Activated naive CD8-positive, alpha-beta T cell treated with anti-CD3 and anti-CD28 coated beads, Interleukin-2, amount 50 U/mL, for 16 hours (primary cell): ENCODE measurements around the gene OPN4.
A peak's percentile ranks its signal among the peaks of the same experiment; 100 is the strongest.

Experiments
- DNase-seq: peaks from one replicate; pipeline ENCODE4 v3.0.0-alpha.2; 2020; ENCODE audit warnings: low read depth, low spot score

Gene OPN4

DNA sequence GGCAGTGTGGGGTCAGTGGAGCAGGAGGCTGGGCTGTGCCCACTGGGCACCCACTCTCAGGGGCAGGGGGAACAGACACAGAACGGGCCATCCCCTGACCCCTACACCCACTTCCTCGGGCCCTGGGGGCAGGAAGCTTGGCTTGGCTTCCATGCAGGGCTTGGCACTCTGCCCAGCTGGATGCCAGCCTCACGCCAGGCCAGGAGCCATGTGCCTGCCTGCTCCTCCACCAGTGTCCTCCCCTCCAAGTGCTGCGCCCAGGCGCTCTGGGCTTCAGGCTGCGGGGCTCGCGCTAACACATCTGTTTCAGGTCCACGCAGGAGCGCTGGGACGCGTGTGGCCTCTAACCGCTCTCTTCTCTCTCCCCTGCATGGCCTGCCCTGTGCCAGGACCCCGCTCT lies 26.7 kb downstream of the OPN4 start:
- no peak for DNase-seq

DNA sequence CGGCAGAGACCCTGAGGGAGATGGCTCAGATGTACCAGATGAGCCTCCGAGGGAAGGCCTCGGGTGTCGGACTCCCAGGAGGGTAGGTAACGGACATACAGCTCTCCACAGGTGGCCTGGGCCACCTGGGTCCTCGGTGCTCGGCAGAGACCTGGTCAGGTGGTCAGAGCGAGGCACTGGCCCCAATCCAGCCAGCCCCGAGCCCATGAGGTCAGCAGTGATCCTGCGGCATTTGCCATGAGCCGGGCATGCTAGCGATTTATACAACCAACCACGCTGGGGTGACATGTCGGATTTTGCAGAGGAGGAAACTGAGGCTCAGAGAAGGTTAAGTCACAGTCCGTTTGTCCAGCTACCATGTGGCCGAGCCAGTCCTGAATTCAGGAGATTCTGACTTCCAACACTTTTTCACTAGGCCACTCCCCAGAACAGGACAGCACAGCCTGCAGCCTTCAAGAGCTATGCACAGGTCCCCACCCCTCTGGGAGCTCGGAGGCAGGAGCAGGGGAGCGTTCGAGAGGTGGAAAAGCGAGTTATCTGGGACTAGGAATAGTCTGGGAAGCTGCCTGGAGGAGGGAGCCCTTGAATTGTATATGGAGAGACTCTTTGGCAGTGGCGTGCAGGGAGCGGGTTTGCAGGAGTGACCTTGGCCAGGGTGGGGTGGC lies 27.5 kb downstream of the OPN4 start:
- DNase-seq, result no peak

DNA sequence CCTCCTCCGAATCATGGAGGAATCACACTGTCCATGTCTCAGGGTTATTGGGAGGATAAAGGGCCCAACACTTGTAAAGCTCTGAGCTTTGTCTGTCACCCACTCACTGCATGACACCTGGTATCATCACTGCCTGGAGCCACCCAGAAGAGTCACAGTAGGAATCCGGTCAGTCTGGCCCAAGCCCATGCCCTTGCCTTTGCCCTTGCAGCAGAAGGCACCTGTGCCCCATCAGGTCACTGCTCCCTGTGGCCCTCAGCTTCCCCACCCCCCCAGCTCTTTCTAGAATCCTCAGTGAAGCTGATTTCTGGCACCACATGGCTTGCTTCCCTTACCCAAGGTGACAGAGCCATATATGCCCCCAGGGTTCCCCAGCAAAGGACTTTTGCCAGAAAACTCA lies 28.3 kb downstream of the OPN4 start:
- DNase-seq, result no peak

DNA sequence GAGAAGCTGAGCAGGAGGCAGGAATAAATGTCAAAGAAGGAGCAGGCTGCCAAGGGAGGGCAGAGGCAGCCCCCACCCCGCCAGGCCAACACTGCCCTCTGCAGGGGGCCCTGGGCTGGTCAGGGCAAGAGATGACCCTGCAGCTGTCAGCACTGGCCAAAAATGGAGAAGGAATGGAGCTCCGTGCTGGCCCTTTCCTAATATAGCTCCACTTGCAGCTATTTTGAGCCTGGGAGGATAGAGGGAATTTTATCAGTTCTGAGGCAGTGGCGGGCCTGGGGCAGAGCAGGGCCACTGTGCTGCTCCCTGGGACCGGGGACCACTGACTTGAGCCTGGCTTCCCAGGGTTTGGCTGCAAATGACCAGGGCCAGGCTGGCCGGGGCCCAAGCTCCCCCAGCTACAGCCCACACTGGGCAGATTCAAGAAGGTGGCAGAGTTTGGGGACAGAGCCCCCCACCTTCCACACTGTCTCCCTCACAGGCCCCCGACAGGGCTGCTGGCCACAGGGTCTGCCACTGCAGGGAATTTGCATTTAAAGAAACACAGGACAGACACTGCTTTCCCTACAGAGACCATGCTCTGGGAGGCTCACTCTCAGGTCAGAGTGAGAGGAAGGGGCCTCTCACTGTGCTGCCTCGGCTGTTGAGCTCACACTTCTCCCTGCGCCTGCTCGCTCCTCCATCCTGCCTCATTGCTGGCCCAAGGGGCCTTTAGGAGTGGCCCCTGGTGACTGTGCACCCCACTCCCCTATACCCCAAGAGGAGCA lies 30.2 kb downstream of the OPN4 start:
- DNase-seq, result no peak

DNA sequence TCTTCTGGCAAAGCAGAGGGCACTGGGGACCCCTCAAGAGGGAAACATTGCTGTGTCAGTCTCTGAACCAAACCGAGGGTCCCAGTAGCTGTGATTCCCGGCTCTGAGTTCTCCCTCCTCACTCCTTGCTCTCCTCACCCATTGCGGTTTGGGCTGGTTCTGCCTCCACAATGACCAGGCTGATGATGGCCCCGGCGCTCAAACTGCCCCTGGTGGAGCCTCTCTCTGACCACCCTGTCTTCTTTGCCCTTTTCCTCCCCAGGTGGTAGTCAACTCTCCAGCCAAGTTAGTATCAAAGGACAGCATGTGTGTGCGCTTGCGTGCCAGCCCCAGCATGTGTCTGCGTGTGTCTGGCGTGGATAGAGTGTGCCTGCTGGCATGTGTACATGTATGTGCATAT lies 31.1 kb downstream of the OPN4 start:
- DNase-seq, result no peak

DNA sequence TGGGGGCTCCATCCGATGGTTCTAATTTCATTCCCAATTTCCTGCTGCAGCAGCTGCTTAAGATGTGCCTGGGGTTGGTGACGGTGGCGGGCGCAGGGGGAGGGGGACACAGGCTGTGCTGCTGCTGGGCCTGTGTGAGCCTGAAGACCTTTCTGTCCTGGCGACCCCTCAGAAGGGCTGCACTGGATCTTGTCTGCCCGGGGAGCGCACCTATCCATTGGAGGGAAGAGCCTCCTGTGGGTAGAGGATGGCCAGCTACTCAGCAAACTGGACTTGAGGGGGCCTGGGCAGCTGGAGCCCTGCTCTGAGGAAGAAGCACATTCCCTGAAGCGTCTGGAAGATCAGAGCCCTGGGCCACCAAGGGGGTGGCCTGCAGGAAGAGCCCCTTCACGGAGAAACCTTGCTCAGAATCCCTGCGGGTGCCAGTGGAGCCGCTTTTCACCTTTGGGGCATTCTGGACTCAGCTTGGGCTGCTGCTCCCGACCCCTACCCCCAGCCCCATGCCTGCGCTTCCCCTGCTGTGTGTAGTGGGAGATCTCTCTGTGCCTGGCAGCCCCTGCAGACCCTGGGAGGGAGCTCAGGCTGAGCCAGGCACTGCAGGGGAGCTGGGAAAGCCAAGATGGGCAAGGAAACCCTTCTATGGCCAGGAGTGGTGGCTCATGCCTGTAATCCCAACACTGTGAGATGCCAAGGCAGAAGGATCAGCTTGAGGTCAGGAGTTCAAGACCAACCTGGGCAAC lies 31.7 kb downstream of the OPN4 start:
- no peak for DNase-seq

DNA sequence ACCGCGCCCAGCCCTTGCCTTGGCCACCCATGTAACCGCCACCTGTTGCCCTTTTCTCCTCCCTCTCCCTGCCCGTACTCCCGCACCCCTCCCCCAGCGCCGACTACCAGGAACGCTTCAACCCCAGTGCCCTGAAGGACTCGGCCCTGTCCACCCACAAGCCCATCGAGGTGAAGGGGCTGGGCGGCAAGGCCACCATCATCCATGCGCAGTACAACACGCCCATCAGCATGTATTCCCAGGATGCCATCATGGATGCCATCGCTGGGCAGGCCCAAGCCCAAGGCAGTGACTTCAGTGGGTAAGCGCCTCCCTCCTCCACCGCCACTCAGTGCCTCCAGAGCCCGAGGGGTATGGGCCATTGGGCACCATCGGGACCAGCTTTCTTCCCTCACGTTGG lies 32.6 kb downstream of the OPN4 start:
- DNase-seq, result no peak

DNA sequence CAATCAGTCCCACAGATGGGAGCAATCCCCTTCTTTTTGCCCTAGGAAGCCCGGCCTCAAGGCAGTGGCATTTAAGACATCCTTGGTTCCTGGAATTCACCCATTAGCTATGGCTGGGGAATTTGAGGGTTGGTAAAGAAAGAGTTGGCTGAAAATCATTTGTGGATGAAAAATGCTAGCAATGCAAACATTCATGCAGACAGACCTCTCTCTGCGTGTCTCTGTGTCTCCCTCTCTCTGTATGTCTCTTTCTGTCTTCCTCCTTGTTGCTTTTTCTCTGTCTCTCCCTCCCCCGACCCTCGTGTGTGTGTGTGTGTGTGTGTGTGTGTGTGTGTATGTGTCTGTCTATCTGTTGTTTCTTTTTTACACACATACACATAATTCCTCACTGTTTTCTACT lies 33.4 kb downstream of the OPN4 start:
- DNase-seq, result no peak

DNA sequence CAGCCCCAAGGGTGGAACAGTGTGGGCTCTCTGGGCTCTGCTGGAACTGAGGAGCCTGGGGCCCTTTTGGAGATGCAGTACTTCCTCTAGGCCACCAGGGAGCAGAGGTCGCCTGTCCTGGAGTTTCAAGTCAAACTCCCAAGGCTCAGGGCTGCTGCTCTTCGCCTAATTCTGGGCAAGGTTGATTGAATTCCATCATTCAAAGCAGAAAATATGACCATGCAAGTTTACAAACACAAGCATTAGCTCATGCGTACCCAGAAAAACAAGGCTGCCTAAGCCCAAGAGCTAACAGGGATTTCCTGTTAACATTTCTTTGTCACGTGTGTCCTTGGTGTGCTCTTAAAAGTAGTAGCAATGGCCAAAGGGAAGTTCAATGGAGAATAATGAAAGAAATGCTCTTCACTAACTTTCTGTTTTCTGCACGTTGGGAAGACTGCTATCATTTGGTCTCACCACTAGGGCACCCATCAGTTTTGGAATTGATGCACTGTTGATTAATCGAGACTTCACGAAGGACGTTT lies 34.1 kb downstream of the OPN4 start:
- DNase-seq, result peak; percentile 21

DNA sequence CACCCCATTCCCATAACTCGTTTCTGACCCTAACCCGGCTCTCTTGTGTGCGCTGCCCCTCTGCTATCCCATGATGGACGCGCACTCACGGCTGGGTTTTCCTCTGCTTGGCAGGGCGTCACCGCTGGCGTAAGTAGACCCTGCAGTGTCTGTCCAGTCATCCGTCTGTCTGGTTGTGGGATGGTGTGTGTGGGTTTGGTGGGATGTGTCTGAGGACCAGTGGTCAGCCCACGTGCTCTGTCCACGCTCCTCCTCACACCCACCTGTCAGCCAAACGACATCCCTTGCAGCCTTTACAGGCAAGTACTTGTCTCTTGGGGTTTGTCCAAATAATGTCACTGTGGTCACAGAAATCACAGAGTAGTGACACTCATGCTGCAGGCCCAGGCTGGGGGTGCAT lies 34.8 kb downstream of the OPN4 start:
- no peak for DNase-seq

DNA sequence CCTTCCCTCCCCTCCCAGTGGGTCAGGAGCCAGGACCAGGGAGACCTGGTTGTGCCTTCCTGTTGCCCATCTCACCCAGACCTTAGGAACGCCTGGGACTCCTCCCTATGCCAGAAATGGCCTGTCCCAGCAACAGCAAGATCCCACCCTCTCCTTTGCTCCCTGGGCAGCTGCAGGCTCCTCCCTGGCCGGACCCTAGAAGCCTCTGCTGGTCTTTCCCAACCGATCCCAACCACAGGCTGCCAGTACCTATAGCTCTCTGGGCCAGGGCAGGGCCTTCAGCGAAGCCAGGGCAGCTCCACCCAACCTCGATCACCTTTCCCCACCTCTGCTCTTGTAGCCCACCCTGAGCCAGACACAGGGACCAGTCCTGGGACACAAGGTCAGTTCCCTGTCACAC lies 35.9 kb downstream of the OPN4 start:
- no peak for DNase-seq

DNA sequence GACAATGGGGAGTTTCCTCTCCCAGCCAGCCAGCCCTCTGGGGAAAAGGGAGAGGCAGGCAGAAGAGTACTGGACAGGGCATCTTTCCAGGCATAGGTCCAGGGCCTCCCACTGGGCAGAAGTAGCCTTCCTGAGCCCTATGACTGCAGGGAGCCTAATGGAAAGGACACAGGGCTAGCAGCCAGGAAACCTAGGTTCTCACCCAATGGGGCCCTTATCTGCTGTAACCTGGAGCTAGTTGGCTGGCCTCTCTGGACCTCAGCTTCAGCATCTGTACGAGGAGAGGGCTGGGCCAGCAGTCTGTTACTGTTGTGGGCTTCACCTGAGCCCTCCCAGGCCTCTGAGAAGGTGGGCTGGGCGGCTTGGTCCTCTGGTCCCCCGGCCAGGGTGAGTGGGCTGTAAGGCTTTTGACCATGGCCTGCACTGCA lies 36.3 kb downstream of the OPN4 start:
- no peak for DNase-seq

DNA sequence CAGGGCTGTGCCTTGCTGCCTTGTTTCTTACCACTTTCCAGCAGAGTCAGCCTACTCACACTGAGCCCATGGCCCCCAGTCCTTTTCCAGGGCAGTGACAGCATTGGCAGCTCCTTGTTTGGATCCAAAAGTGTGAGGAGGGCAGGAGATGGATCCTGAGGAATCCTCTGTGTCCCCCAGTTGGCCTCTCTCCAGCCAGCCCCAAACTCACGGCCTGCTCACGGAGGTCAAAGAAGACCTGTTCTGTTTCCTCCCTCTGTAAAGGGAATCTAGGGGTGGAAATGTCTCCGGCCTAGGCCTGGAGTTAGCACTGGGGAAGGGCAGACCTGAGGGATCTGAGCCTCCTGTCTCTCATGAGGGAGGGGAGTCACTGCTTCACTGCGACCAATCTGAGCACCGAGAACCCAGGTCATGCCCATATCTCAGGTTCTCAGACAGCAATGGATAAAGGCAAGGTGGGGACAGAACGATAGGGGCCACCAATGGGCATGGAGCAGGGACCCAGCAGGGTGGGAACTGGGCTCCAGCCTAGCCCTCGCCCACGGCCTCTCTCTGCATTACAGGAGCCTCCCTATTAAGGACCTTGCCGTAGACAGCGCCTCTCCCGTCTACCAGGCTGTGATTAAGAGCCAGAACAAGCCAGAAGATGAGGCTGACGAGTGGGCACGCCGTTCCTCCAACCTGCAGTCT lies 37.1 kb downstream of the OPN4 start:
- DNase-seq, result no peak

DNA sequence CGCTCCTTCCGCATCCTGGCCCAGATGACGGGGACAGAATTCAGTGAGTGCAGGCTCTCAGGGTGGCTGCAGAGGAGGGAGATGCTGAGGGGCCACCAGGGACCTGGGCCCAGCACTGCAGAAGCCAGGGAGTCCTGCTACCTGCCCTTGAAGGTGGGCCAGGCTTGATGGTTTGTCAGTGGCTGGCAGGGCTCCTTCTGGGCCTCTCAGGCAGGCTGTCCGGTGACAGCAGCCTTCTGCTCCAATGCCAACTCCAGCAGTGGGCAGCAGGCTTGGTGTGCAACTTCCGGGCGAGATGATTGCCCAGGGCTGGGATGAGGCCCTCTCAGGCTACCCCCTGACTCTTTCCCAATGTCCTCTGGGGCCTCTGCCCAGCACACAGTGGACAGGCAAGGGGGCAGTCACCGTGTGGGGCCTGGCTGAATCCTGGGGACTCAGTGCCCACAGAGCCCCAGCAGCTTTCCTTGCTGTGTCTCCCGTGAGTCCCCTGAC lies 37.7 kb downstream of the OPN4 start:
- no peak for DNase-seq

DNA sequence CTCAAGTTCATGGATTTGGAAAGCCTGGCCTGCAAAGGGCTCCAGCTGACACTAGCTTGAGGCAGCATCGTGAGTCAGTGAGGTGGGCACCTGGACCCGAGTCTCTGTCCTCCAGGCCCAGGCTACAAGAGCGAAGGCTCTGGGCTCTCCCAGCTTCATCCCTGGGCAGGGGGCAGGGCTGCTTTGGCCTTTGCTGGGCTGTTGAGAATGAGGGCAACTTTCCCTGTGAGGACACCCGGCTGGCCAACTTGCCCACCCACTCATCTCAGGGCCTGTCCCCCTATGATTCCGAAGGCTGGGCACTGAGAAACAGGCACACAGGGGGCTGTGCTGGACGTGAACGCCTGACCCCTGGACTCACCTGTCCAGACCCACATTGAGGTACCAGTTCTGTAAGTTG lies 38.3 kb downstream of the OPN4 start:
- no peak for DNase-seq

DNA sequence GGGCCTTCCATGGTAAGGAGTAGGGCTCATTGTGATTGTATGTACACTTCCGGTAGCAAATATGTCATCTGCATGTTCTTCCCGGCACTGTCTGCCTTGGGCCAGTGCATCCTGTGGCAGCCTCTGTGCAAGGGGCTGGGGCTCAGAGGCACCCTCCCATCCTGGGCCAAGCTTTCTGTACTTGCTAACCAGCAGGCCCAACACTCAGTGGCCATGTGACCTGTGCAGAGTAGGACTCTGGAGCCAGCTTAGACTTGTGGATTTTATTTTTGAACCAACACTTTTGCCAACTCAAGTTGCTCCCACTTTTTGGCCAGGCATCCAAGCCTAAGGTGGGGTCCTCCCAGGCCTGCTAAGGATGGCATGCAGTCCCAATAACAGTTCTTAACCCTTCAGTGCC lies 38.9 kb downstream of the OPN4 start:
- DNase-seq, result no peak

DNA sequence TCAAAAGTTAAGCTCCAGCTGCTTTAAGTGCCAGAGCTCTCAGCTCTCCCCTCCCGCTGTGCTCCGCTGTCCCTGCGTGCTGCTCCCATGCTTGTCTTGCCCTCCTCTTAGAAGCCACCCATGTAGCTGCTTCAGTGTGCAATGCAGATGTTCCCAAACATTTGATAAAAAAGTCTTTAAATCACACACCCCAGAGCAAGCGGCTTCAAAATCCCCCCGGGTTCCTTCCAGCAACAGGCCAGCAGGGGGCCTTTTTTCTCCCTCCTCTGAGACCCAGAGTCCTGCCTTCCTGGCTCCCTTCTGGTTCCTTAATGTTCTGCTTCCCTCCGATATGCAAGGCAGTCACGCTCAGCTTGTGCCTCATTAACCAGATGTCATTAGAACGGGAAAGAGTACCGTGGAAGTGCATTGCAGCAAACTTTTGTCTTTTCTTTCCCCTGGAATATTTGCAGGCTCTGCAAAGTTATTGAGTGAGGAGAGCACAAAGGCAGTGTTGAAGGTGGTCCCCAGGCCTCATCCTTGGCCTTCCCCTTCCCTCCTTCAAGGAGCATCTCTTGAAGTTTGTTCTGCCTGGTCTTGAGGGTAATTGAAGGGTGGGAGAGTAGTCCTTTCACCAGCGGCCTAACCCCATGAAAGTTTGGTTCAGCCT lies 39.5 kb downstream of the OPN4 start:
- DNase-seq, result no peak

DNA sequence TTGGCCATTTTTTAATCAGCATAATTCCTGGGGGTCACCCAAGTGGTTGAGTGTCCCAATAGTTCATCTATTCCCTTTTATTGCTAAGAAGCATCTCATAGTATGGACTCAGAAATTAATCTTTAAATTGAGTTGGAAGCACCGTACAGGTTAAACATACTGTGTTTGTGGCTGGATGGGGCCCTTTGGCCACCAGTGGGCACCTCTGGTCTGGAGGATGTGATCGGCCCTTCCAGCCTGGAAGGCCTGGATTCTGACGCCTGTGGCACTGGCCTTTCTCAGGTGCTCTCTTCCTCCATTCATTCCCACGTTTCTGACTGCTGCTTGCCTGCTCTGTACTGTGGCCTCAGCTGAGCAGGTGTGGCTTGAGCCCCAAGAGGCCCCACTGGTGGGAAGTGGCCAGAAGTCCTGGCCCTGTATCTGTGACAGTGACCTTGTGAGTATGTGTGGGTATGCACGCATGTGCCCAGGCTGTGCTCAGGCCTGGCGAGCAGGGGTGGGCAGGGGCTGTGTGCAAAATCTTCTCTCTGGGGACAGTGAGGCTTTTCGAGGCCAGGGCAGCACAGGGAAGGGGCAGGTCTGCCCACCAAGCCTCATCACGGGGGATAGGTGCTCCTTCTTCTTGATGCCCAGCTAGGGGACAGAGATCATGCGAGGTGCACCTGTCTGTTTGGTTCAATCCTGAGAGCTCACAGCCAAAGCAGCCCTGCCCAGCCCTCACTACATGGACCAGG lies 44.0 kb downstream of the OPN4 start:
- no peak for DNase-seq

DNA sequence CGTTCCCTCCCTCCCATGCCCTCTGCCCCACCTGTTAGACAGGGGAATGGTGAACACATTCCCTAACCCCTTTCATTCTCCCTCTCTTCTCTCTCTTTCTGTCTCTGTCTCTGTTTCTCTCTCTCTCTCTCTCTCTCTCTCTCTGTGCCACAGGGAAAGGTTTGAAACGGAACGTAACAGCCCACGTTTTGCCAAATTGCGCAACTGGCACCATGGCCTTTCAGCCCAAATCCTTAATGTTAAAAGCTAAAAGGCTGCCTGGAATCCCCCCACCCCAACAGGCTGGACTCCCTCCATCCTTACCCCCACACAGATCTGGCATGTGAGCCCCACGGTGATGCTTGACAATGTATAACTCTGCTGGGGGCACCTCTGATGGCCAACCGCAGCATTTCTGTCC lies 44.8 kb downstream of the OPN4 start:
- no peak for DNase-seq

DNA sequence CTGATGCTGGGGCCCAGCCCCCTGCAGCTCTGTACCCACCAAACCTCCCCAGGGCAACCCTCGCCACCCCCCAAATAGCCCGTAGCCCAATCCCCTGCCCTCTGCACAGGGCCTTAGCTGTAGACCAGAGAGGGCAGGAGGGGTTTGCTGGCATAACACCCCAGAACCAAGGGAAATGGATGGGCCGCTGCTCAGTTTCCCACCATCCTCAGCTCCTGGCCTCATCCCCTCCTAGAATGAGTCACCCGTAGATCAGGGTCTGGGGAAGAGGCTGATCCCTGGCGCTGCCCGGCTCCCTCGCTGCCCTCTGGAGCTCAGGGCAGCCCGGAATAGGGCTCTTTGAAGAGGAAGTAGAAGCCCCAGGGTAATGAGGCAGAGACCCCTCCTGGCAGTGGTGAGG lies 45.2 kb downstream of the OPN4 start:
- DNase-seq, result no peak
